Activated T-helper 2 cell treated with anti-CD3 and anti-CD28 coated beads, Interferon-gamma antibody, Interleukin-2, Interleukin-4, amounts not matched to agents 10 μg/mL and 5 μg/mL and 100 μg/mL, durations not matched to agents 14 hours and 24 hours and 36 hours (primary cell): ENCODE data around the gene KCTD8. TPM values are rescaled to one million over a fixed set of nuclear protein-coding genes. Genes with fewer than 3 reads are reported as not detected.

Experiments used
- DNase-seq: peaks from one replicate; pipeline ENCODE4 v3.0.0; 2021; ENCODE audit warnings: low spot score
- H3K27ac Mint-ChIP-seq: one replicate; pipeline ENCODE4 v1.8.0; 2021; ENCODE audit warnings: mixed read lengths
- H3K27me3 Mint-ChIP-seq: one replicate; pipeline ENCODE4 v1.8.0; 2021; ENCODE audit warnings: low read depth, mixed read lengths
- H3K36me3 Mint-ChIP-seq: one replicate; pipeline ENCODE4 v1.8.0; 2021; ENCODE audit warnings: low read depth, mixed read lengths
- H3K4me1 Mint-ChIP-seq: one replicate; pipeline ENCODE4 v1.8.0; 2021; ENCODE audit warnings: low read depth, mixed read lengths
- H3K4me3 Mint-ChIP-seq: one replicate; pipeline ENCODE4 v1.8.0; 2021; ENCODE audit warnings: low read depth, mild to moderate bottlenecking, moderate library complexity, mixed read lengths
- H3K9me3 Mint-ChIP-seq: one replicate; pipeline ENCODE4 v1.8.0; 2021; ENCODE audit warnings: mixed read lengths
- intact Hi-C: fragments of 100-400 bp; cut with micrococcal nuclease; formaldehyde crosslinking; loops from one replicate; pipeline ENCODE4 v1.15.1; 2023
- total RNA-seq: library from RNA; stranded (reverse); gene quantifications from 2 replicates; pipeline ENCODE4 v1.2.3, GENCODE V29; 2022

KCTD8 gene
- total RNA-seq, 1 donor from 2014 or later: not detected

GRCh38 chr4:44146516-44146915 lies 302.1 kb downstream of the KCTD8 start:
- Mint-ChIP-seq H3K36me3 (no peaks in the 10 kb centered on the region), H3K9me3 (peaks cover 6% of the 10 kb centered on the region), H3K27ac (no peak overlapping the region), H3K4me1 (no peaks in the 10 kb centered on the region), H3K4me3 (no peak overlapping the region), H3K27me3 (no peaks in the 10 kb centered on the region)
- intact Hi-C loops: no loop called here
- no peak for DNase-seq

GRCh38 chr4:44145868-44146267 lies 302.7 kb downstream of the KCTD8 start:
- no peaks in the 10 kb centered on the region for H3K27me3 Mint-ChIP-seq
- H3K4me3 Mint-ChIP-seq: no peak overlapping the region
- H3K36me3 Mint-ChIP-seq: no peaks in the 10 kb centered on the region
- DNase-seq: no peak
- H3K4me1 Mint-ChIP-seq: no peaks in the 10 kb centered on the region
- H3K27ac Mint-ChIP-seq: no peak overlapping the region
- peaks cover 6% of the 10 kb centered on the region for H3K9me3 Mint-ChIP-seq
- intact Hi-C loops: no loop called here

GRCh38 chr4:44132526-44132925 lies 316.1 kb downstream of the KCTD8 start:
- no peak for DNase-seq
- intact Hi-C loops: no loop called here
- Mint-ChIP-seq H3K27me3 (no peaks in the 10 kb centered on the region), H3K9me3 (peaks cover 37% of the 10 kb centered on the region), H3K36me3 (no peaks in the 10 kb centered on the region), H3K4me1 (no peaks in the 10 kb centered on the region), H3K27ac (no peak overlapping the region), H3K4me3 (no peak overlapping the region)

Other genes with a start within 250 kb of the KCTD8 start
- not detected in 2 replicates for gene YIPF7, start 202.8 kb upstream of the KCTD8 start, total RNA-seq
- 30.7 and 33.2 TPM in 2 replicates for gene GUF1, start 229.6 kb upstream of the KCTD8 start, total RNA-seq